IMR-90 (cell line): ENCODE measurements around the gene DCC. TPM values are rescaled to one million over a fixed set of nuclear protein-coding genes. Genes with fewer than 3 reads are reported as not detected.

Experiments
- ATAC-seq: fragments of 200-7000 bp; cut with Tn5 transposase; 2 replicates; pipeline ENCODE4 v1.9.1; 2020; ENCODE audit warnings: low read depth, mild to moderate bottlenecking, moderate library complexity
- BruUV-seq: library from RNA; stranded (reverse); fragments of 400-500 nt; replicated peaks from 2 replicates; lab custom pipeline; 2021; lab: Mats Ljungman, UMichigan
- CTCF ChIA-PET: fragments of 300-600 bp; formaldehyde crosslinking; extraction: SDS; loops from one replicate; lab custom pipeline; 2021; ENCODE audit warnings: antibody characterized with exemption; lab: Yijun Ruan, JAX
- POLR2A ChIA-PET: fragments of 300-600 bp; sonication (Branson Sonifier 250); formaldehyde crosslinking; loops from one replicate; lab custom pipeline; 2022; ENCODE audit warnings: antibody characterized with exemption; ENCODE audit not compliant: unreplicated experiment; lab: Charles Lee
- DNase-seq: peaks from one replicate; pipeline ENCODE4 v3.0.0; 2013
- H2AFZ ChIP-seq: replicated peaks from 2 replicates; pipeline ENCODE3; 2013; ENCODE audit warnings: low read length, mild to moderate bottlenecking; ENCODE audit not compliant: poor library complexity
- H2AK5ac ChIP-seq: 2 replicates; pipeline ENCODE4 v1.6.1; 2013; ENCODE audit warnings: low read depth, low read length, inconsistent platforms
- H2AK9ac ChIP-seq: replicated peaks from 2 replicates; pipeline ENCODE3; 2013; ENCODE audit warnings: mild to moderate bottlenecking, low read depth, low read length, moderate library complexity; ENCODE audit not compliant: poor library complexity
- H2BK120ac ChIP-seq: 2 replicates; pipeline ENCODE4 v1.6.1; 2013; ENCODE audit warnings: low read depth, low read length, inconsistent platforms
- H2BK15ac ChIP-seq: 3 replicates; pipeline ENCODE4 v1.6.1; 2013; ENCODE audit warnings: low read depth, low read length, inconsistent platforms
- H2BK20ac ChIP-seq: 2 replicates; pipeline ENCODE4 v1.6.1; 2013; ENCODE audit warnings: low read depth, mild to moderate bottlenecking, inconsistent platforms, low read length, moderate library complexity
- H2BK5ac ChIP-seq: 2 replicates; pipeline ENCODE4 v1.6.1; 2013; ENCODE audit warnings: mild to moderate bottlenecking, low read depth, low read length, inconsistent platforms; ENCODE audit not compliant: poor library complexity, severe bottlenecking
- H3K14ac ChIP-seq: replicated peaks from 2 replicates; pipeline ENCODE4 v1.6.1; 2013; ENCODE audit warnings: low read depth, low read length, inconsistent platforms
- H3K18ac ChIP-seq: 2 replicates; pipeline ENCODE4 v1.6.1; 2013; ENCODE audit warnings: low read depth, low read length, control low read depth
- H3K23ac ChIP-seq: 2 replicates; pipeline ENCODE4 v1.6.1; 2013; ENCODE audit warnings: low read depth, low read length, inconsistent platforms
- H3K27ac ChIP-seq: 2 replicates; pipeline ENCODE4 v1.5.1; 2013; ENCODE audit warnings: mild to moderate bottlenecking, control low read depth, low read length; ENCODE audit not compliant: insufficient read depth
- H3K27me3 ChIP-seq: 2 replicates; pipeline ENCODE4 v1.6.1; 2013; ENCODE audit warnings: low read length; ENCODE audit not compliant: control insufficient read depth, insufficient read depth
- H3K36me3 ChIP-seq: 2 replicates; pipeline ENCODE4 v1.6.1; 2013; ENCODE audit warnings: low read length, mixed read lengths; ENCODE audit not compliant: control insufficient read depth, insufficient read depth
- H3K4ac ChIP-seq: 2 replicates; pipeline ENCODE4 v1.6.1; 2013; ENCODE audit warnings: low read depth, low read length, inconsistent platforms
- H3K4me1 ChIP-seq: 2 replicates; pipeline ENCODE4 v1.6.1; 2013; ENCODE audit warnings: low read length, mixed read lengths; ENCODE audit not compliant: control insufficient read depth, insufficient read depth
- H3K4me2 ChIP-seq: 2 replicates; pipeline ENCODE4 v1.6.1; 2013; ENCODE audit warnings: low read depth, mild to moderate bottlenecking, control low read depth, low read length, moderate library complexity
- H3K4me3 ChIP-seq: 2 replicates; pipeline ENCODE4 v1.5.1; 2013; ENCODE audit warnings: low read depth, mild to moderate bottlenecking, control low read depth, low read length, moderate library complexity; ENCODE audit not compliant: insufficient read depth
- H3K56ac ChIP-seq: 2 replicates; pipeline ENCODE4 v1.6.1; 2013; ENCODE audit warnings: low read length, inconsistent platforms; ENCODE audit not compliant: insufficient read depth; ENCODE audit errors: extremely low read depth
- H3K79me1 ChIP-seq, 2 experiments: 2 replicates each; pipeline ENCODE4 v1.6.1; 2013; ENCODE audit warnings: low read length in 2 of 2, inconsistent platforms in 1 of 2, low read depth in 1 of 2
- H3K9ac ChIP-seq: 2 replicates; pipeline ENCODE4 v1.6.1; 2013; ENCODE audit warnings: low read depth, low read length, control low read depth
- H3K9me1 ChIP-seq: 2 replicates; pipeline ENCODE4 v1.6.1; 2013; ENCODE audit warnings: low read length, inconsistent platforms; ENCODE audit not compliant: insufficient read depth
- H3K9me3 ChIP-seq: 2 replicates; pipeline ENCODE4 v1.6.1; 2013; ENCODE audit warnings: low read length; ENCODE audit not compliant: control insufficient read depth, insufficient read depth
- H4K20me1 ChIP-seq: 2 replicates; pipeline ENCODE4 v1.6.1; 2013; ENCODE audit warnings: low read length, inconsistent platforms; ENCODE audit not compliant: insufficient read depth
- H4K5ac ChIP-seq: 2 replicates; pipeline ENCODE4 v1.6.1; 2013; ENCODE audit warnings: mild to moderate bottlenecking, low read depth, low read length, control low read depth
- H4K8ac ChIP-seq, 2 experiments: 2 replicates each; pipeline ENCODE4 v1.6.1; 2013; ENCODE audit warnings: low read depth in 2 of 2, low read length in 2 of 2, control low read depth in 1 of 2, inconsistent platforms in 1 of 2
- H4K91ac ChIP-seq: 2 replicates; pipeline ENCODE4 v1.6.1; 2013; ENCODE audit warnings: low read depth, low read length, inconsistent platforms; ENCODE audit not compliant: insufficient read depth
- BHLHE40 ChIP-seq: fragments of 150-350 bp; IDR thresholded peaks from 2 replicates; pipeline ENCODE4 v1.6.1; 2016; ENCODE audit warnings: mild to moderate bottlenecking, low read depth, low read length
- CEBPB ChIP-seq: IDR thresholded peaks from 2 replicates; pipeline ENCODE4 v1.6.1; 2012; ENCODE audit warnings: low read depth, low read length, improper control_type of control experiment
- ELK1 ChIP-seq: fragments of 150-350 bp; IDR thresholded peaks from 2 replicates; pipeline ENCODE4 v1.6.1; 2016; ENCODE audit warnings: low read depth, mild to moderate bottlenecking, low read length, moderate library complexity, borderline replicate concordance
- MXI1 ChIP-seq: IDR thresholded peaks from 2 replicates; pipeline ENCODE4 v1.6.1; 2012; ENCODE audit warnings: low read depth, mild to moderate bottlenecking, low read length, moderate library complexity, borderline replicate concordance
- RAD21 ChIP-seq: IDR thresholded peaks from 2 replicates; pipeline ENCODE4 v1.6.1; 2012; ENCODE audit warnings: low read length, improper control_type of control experiment
- WGBS, 2 experiments: methylation state at CpG; one replicate each; pipeline versions ENCODE4 v1.1.5 to v1.1.7; 2013; ENCODE audit warnings: missing lambda C conversion rate in 2 of 2; ENCODE audit not compliant: insufficient read length in 1 of 2; ENCODE audit errors: extremely low coverage in 2 of 2; 5-methylcytosine and 5-hydroxymethylcytosine counted together
- dilution Hi-C: fragments of 300-500 bp; cut with HindIII; formaldehyde crosslinking; loops from one replicate; pipeline ENCODE4 v1.14.3; 2018; ENCODE audit warnings: low sequenced_read_pairs; ENCODE audit not compliant: unreplicated experiment
- in situ Hi-C: fragments of 300-500 bp; cut with MboI; formaldehyde crosslinking; loops from 3 replicates; pipeline ENCODE4 v1.14.3; 2019; ENCODE audit warnings: low sequenced_read_pairs, inconsistent platforms, mixed read lengths
- intact Hi-C: fragments of 100-400 bp; cut with micrococcal nuclease; formaldehyde crosslinking; loops from 2 replicates; pipeline ENCODE4 v1.10.0; 2022
- polyA plus RNA-seq, 3 experiments: library from polyadenylated mRNA; depleted of rRNA; stranded (reverse); fragments of >200 nt; gene quantifications; 2 replicates each; pipeline ENCODE4 v1.2.3, GENCODE V29; 2012; ENCODE audit warnings: low replicate concordance in 1 of 3
- total RNA-seq: library from RNA; depleted of rRNA; stranded (reverse); fragments of >200 nt; gene quantifications from 2 replicates; pipeline ENCODE4 v1.2.3, GENCODE V29; 2012

Gene DCC
- total and polyA plus RNA-seq, 2 of the 4 experiments (the other 2 are of a cell fraction): 0.31 to 0.54 TPM

DNA sequence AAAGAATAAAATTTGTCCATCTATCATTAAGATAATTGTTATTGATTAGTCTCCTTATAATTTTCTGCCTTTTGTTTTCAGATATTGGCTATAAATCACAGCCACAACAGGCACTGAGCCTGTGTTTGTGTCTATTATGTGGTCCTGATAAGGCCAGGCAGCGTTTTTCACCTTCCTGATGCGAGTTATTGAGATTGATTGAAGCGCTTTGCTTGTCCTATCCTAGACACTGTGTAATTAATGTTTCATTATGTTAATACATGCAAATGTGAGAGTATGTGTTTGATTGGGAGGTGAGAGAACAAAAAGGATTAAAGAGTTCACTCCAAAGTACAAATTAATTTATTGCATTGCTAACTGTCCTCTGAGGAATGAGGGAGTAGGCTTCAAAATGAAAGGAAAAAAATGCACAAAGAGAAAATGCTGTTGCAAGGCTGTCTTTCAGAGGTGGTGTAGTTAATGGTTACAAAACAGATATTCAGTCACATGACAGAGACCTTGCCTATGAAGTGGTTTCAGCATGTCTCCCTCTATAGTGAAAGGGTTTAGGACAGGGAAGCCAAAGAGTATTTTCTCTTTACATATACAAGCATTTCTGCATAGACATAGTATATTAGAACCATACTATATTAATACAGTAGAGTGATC lies 391.1 kb downstream of the DCC start:
- TF ChIP-seq MXI1 (no peak), BHLHE40 (no peak), CEBPB (no peak), RAD21 (no peak), ELK1 (no peak)
- WGBS, 2 experiments: no CpG with 5 or more reads among the region's 3 CpGs
- Histone ChIP-seq H4K8ac (no peak overlapping the region), H3K4ac (no peak overlapping the region), H3K9me3 (peaks cover 4% of the 10 kb centered on the region), H4K20me1 (no peaks in the 10 kb centered on the region), H3K27ac (no peak overlapping the region), H2BK20ac (no peak overlapping the region), H2BK120ac (no peak overlapping the region), H3K9ac (no peak overlapping the region), H3K4me1 (no peaks in the 10 kb centered on the region), H2AK9ac (no peak overlapping the region), H3K9me1 (no peaks in the 10 kb centered on the region), H4K5ac (no peak overlapping the region), H4K91ac (no peak overlapping the region), H2AK5ac (no peak overlapping the region), H3K23ac (no peak overlapping the region), H2BK5ac (no peak overlapping the region), H3K36me3 (no peaks in the 10 kb centered on the region), H3K4me3 (no peak overlapping the region), H3K18ac (no peak overlapping the region), H3K4me2 (no peak overlapping the region), H2AFZ (no peak overlapping the region), H3K14ac (no peak overlapping the region), H3K56ac (no peak overlapping the region), H2BK15ac (no peak overlapping the region), H3K27me3 (no peaks in the 10 kb centered on the region), H3K79me1 (no peaks in the 10 kb centered on the region)
- no TSS peak for BruUV-seq
- DNase-seq (no peak), ATAC-seq (no peak)
- in situ Hi-C loops (no loop called here), intact Hi-C loops (no loop called here), dilution Hi-C loops (no loop called here)
- ChIA-PET CTCF (no interaction called here), POLR2A (no interaction called here)
